A549 (cell line): Measurements from ENCODE around the gene SHISAL2A. TPM values are rescaled to one million over a fixed set of nuclear protein-coding genes. Genes with fewer than 3 reads are reported as not detected.

ENCODE experiments used
- ATAC-seq, 2 experiments: fragments of 200-7000 bp in 1 of 2; fragments of >200 bp in 1 of 2; cut with Nextera tagmentation in 1 of 2; cut with Tn5 transposase in 1 of 2; 3 replicates each; pipeline versions ENCODE4 v1.8.0 to v1.9.1; 2018 to 2020; ENCODE audit warnings: mild to moderate bottlenecking in 1 of 2, moderate library complexity in 1 of 2
- CTCF ChIA-PET: fragments of 300-600 bp; sonication (Branson Sonifier 250); formaldehyde crosslinking; extraction: SDS; loops from one replicate; lab custom pipeline; 2021; ENCODE audit warnings: antibody characterized with exemption, inconsistent platforms; lab: Yijun Ruan, JAX
- POLR2A ChIA-PET: fragments of 350-600 bp; formaldehyde crosslinking; extraction: SDS; loops from one replicate; lab custom pipeline; 2021; ENCODE audit warnings: antibody characterized with exemption, inconsistent platforms; lab: Yijun Ruan, JAX
- DNase-seq, 2 experiments: peaks; one replicate each; pipeline versions ENCODE4 v3.0.0 to v3.0.0-alpha.2; 2011 to 2016; ENCODE audit warnings: low read depth in 1 of 2, low spot score in 1 of 2
- FAIRE-seq: peaks from 2 replicates; lab custom pipeline; 2011; peaks lifted over from hg19 to GRCh38; lab: Jason Lieb, UNC
- H3K27ac ChIP-seq, 2 experiments: fragments of >200 bp; sonication (Bioruptor Twin); formaldehyde crosslinking; 3 replicates each; pipeline ENCODE4 v1.5.1; 2016 to 2017
- H3K4me1 ChIP-seq: fragments of >200 bp; sonication (Bioruptor Twin); formaldehyde crosslinking; 3 replicates; pipeline ENCODE4 v1.6.1; 2016
- H3K4me2 ChIP-seq: fragments of >200 bp; sonication (Bioruptor Twin); formaldehyde crosslinking; 3 replicates; pipeline ENCODE4 v1.6.1; 2016
- H3K4me3 ChIP-seq: fragments of >200 bp; sonication (Bioruptor Twin); formaldehyde crosslinking; 3 replicates; pipeline ENCODE4 v1.5.1; 2016
- H3K9me3 ChIP-seq: fragments of >200 bp; sonication (Bioruptor Twin); formaldehyde crosslinking; 3 replicates; pipeline ENCODE4 v1.6.1; 2016
- ATOH8 ChIP-seq: fragments of 250-450 bp; sonication (Bioruptor Pico); IDR thresholded peaks from 2 replicates; pipeline ENCODE4 v1.5.0; 2020; ENCODE audit warnings: low read depth, mild to moderate bottlenecking, moderate library complexity
- BCL3 ChIP-seq: fragments of >200 bp; sonication (Bioruptor Twin); formaldehyde crosslinking; IDR thresholded peaks from 3 replicates; pipeline ENCODE4 v1.6.1; 2016
- BHLHE40 ChIP-seq: IDR thresholded peaks from 2 replicates; pipeline ENCODE4 v1.6.1; 2012; ENCODE audit warnings: low read depth, low read length, inconsistent platforms
- CBX2 ChIP-seq: fragments of 200-600 bp; sonication (generic); IDR thresholded peaks from 2 replicates; pipeline ENCODE4 v1.6.1; 2016; ENCODE audit warnings: low read depth, mild to moderate bottlenecking, borderline replicate concordance
- CBX8 ChIP-seq: fragments of 200-600 bp; sonication (generic); IDR thresholded peaks from 2 replicates; pipeline ENCODE4 v1.6.1; 2016
- CHD2 ChIP-seq: fragments of 150-350 bp; IDR thresholded peaks from 2 replicates; pipeline ENCODE4 v1.6.1; 2014; ENCODE audit warnings: low read length; ENCODE audit not compliant: partially characterized antibody
- ELK1 ChIP-seq: fragments of 150-350 bp; IDR thresholded peaks from 2 replicates; pipeline ENCODE4 v1.6.1; 2014; ENCODE audit warnings: low read depth, mild to moderate bottlenecking, low read length
- EP300 ChIP-seq, 2 experiments: fragments of >200 bp; sonication (Bioruptor Twin); formaldehyde crosslinking; IDR thresholded peaks; 2 replicates in 1 of 2; 3 replicates in 1 of 2; pipeline ENCODE4 v1.6.1; 2016 to 2017
- FOSB ChIP-seq: fragments of 250-450 bp; sonication (Bioruptor Pico); IDR thresholded peaks from 2 replicates; pipeline ENCODE4 v1.5.0; 2020; ENCODE audit warnings: mild to moderate bottlenecking, moderate library complexity
- GATA3 ChIP-seq: IDR thresholded peaks from 2 replicates; pipeline ENCODE4 v1.6.1; 2012; ENCODE audit warnings: borderline replicate concordance
- HEYL ChIP-seq: fragments of 250-450 bp; sonication (Bioruptor Pico); IDR thresholded peaks from 2 replicates; pipeline ENCODE4 v1.8.0; 2021; ENCODE audit warnings: mild to moderate bottlenecking, moderate library complexity
- HOXA7 ChIP-seq: fragments of 250-450 bp; sonication (Bioruptor Pico); IDR thresholded peaks from 2 replicates; pipeline ENCODE4 v1.5.0; 2020; ENCODE audit warnings: mild to moderate bottlenecking, moderate library complexity
- JUN ChIP-seq, 2 experiments: fragments of >200 bp; sonication (Bioruptor Twin); formaldehyde crosslinking; IDR thresholded peaks; 2 replicates in 1 of 2; 3 replicates in 1 of 2; pipeline ENCODE4 v1.6.1; 2016 to 2017
- MAX ChIP-seq: IDR thresholded peaks from 2 replicates; pipeline ENCODE4 v1.6.1; 2012
- MAZ ChIP-seq: fragments of 150-350 bp; IDR thresholded peaks from 2 replicates; pipeline ENCODE4 v1.6.1; 2014; ENCODE audit warnings: antibody characterized with exemption, low read depth, low read length, borderline replicate concordance
- NR3C1 ChIP-seq: fragments of >200 bp; sonication (Bioruptor Twin); formaldehyde crosslinking; IDR thresholded peaks from 3 replicates; pipeline ENCODE4 v1.6.1; 2017
- PBX3 ChIP-seq: IDR thresholded peaks from 2 replicates; pipeline ENCODE4 v1.6.1; 2012
- RAD21 ChIP-seq, 2 experiments: fragments of >200 bp in 1 of 2; sonication (Bioruptor Twin) in 1 of 2; formaldehyde crosslinking in 1 of 2; IDR thresholded peaks in 1 of 2; conservative IDR thresholded peaks in 1 of 2; 2 replicates in 1 of 2; 3 replicates in 1 of 2; pipeline ENCODE4 v1.6.1; 2012 to 2018; ENCODE audit warnings: inconsistent platforms in 1 of 2
- SMC3 ChIP-seq: fragments of >200 bp; sonication (Bioruptor Twin); formaldehyde crosslinking; IDR thresholded peaks from 3 replicates; pipeline ENCODE4 v1.6.1; 2018; ENCODE audit warnings: inconsistent platforms
- SREBF2 ChIP-seq: fragments of 450-650 bp; IDR thresholded peaks from 2 replicates; pipeline ENCODE4 v1.6.1; 2014; ENCODE audit warnings: mild to moderate bottlenecking, moderate library complexity
- TFCP2L1 ChIP-seq: fragments of 250-450 bp; sonication (Bioruptor Pico); IDR thresholded peaks from 2 replicates; pipeline ENCODE4 v1.5.0; 2021; ENCODE audit warnings: mild to moderate bottlenecking
- WGBS: methylation state at CpG from one replicate; pipeline ENCODE4 v1.1.6; 2017; ENCODE audit errors: missing lambda C conversion rate; 5-methylcytosine and 5-hydroxymethylcytosine counted together
- polyA plus RNA-seq, 4 experiments: library from polyadenylated mRNA; depleted of rRNA in 3 of 4; stranded (reverse); fragments of >200 nt; fragmentation: RNase III in 1 of 4; extraction: RNeasy Plus Mini Kit Qiagen cat#74134 plus additional on column Dnase treatment in 1 of 4; gene quantifications; 2 replicates in 3 of 4; 3 replicates in 1 of 4; pipeline ENCODE4 v1.2.3, GENCODE V29; 2011 to 2017

Gene SHISAL2A
- polyA plus RNA-seq, 2 of the 4 experiments (the other 2 are of a cell fraction): not detected

- ATAC-seq: 0 out of 6 replicates have a peak, but pooled peaks of 1 of the 2 experiments have one; percentile 13
- DNase-seq: no peak
- Histone ChIP-seq H3K27ac (no peak overlapping the region; a peak in 1 of 6 replicates), H3K4me3 (no peak overlapping the region), H3K9me3 (no peaks in the 10 kb centered on the region)
- WGBS: 74% methylated on average over 6 of the region's 8 CpGs
- POLR2A ChIA-PET: interaction anchor here (0.8 kb wide), 1 partner anchor 272 kb away, joined by 3 read pairs; the partner anchor contains the start of genes ORC1 and PRPF38A
- TF ChIP-seq HOXA7: no peak
- no peak for TF ChIP-seq MAX
- TF ChIP-seq MAZ: no peak
- no peak for TF ChIP-seq ATOH8
- TF ChIP-seq ELK1: no peak
- no peak for TF ChIP-seq SREBF2
- TF ChIP-seq TFCP2L1 (CRISPR knock-in tag): no peak
- TF ChIP-seq BCL3: no peak
- TF ChIP-seq RAD21 (conservative IDR thresholded peaks at IDR 0.05 in 1 of 2, IDR thresholded peaks at IDR 0.05 in 1 of 2): no peak
- TF ChIP-seq, all 56 proteins: peak for 0
- H3K4me1 ChIP-seq: no peaks in the 10 kb centered on the region
- FAIRE-seq: no peak
- CTCF ChIA-PET: interaction anchor here (0.6 to 1.5 kb wide), 2 partner anchors 10 to 779 kb away, joined by 3 to 7 read pairs; no protein-coding TSS in a partner anchor
- H3K4me2 ChIP-seq: no peak overlapping the region
Measured at GRCh38 chr1:52676249-52676903, 43.4 kb downstream of the SHISAL2A start.

- CTCF ChIA-PET: interaction anchor here (0.6 to 1.5 kb wide), 2 partner anchors 9 to 780 kb away, joined by 3 to 7 read pairs; no protein-coding TSS in a partner anchor
- H3K27ac ChIP-seq: no peak overlapping the region; a peak in 1 of 6 replicates
- no peak for TF ChIP-seq SMC3
- TF ChIP-seq GATA3: no peak
- no peak for TF ChIP-seq BHLHE40
- TF ChIP-seq, all 56 proteins: peak for 0
- H3K4me3 ChIP-seq: no peak overlapping the region
- no peak for ATAC-seq
- no peaks in the 10 kb centered on the region for H3K4me1 ChIP-seq
- H3K4me2 ChIP-seq: no peak overlapping the region
- WGBS: 79% methylated on average over 6 of the region's 6 CpGs
- POLR2A ChIA-PET: interaction anchor here (0.8 kb wide), 1 partner anchor 273 kb away, joined by 3 read pairs; the partner anchor contains the start of genes ORC1 and PRPF38A
- H3K9me3 ChIP-seq: no peaks in the 10 kb centered on the region
- no peak for FAIRE-seq
- no peak for DNase-seq
Measured at GRCh38 chr1:52677076-52677806, 44.3 kb downstream of the SHISAL2A start.

GRCh38 chr1:52679048-52679447 is 46.1 kb downstream of the SHISAL2A start:
- ChIA-PET POLR2A (no interaction called here), CTCF (interaction anchor here (1.6 kb wide), 1 partner anchor 12 kb away, joined by 4 read pairs; no protein-coding TSS in a partner anchor)
- Histone ChIP-seq H3K4me3 (no peak overlapping the region), H3K27ac (no peak overlapping the region; a peak in 1 of 6 replicates), H3K4me1 (no peaks in the 10 kb centered on the region), H3K9me3 (no peaks in the 10 kb centered on the region), H3K4me2 (no peak overlapping the region)
- WGBS: 100% methylated on average over 1 of the region's 1 CpG
- ATAC-seq: no peak
- DNase-seq: no peak
- no peak for FAIRE-seq
- TF ChIP-seq EP300 (IDR thresholded peaks at IDR 0.05) (no peak), CBX2 (no peak), NR3C1 (no peak), BCL3 (no peak), PBX3 (no peak), MAX (no peak), FOSB (CRISPR knock-in tag) (no peak), HEYL (no peak), ELK1 (no peak), JUN (IDR thresholded peaks at IDR 0.05) (no peak), CBX8 (no peak), CHD2 (no peak)
